ENCODE measurements around the gene GALE. TPM values are rescaled to one million over a fixed set of nuclear protein-coding genes. Genes with fewer than 3 reads are reported as not detected.
"Not testable (repeated sequence)": the region's sequence is repeated elsewhere in the genome, so short reads cannot be mapped to it uniquely, and the experiment has no call there.

Gene GALE
- total RNA-seq, 1 donor from 2014 or later, result 15.9 TPM

DNA sequence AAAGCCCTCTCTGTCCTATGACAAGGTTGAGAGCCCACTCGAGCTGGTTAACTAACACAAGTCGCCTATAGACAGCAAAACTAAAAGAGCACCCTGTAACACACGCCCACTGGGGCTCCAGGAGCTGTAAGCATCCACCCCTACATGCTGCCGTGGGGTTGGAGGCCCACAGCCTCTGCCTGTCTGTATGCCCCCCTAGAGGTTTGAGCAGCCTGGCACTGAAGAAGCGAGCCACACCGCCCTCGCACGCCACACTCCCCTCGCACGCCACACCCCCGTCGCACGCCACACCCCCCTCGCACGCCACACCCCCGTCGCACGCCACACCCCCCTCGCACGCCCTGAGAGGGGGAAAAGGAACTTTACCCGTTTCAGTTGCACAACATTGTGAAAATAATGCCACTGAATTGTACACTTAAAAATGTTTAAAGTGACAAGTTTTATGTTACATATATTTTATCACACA lies 37.9 kb upstream of the GALE start:
- Mint-ChIP-seq H3K4me1 (peaks cover 10% of the 10 kb centered on the region), H3K36me3 (ENCODE audit: low read depth) (no peaks in the 10 kb centered on the region), H3K27ac (peak overlapping the region; percentile 63), H3K27me3 (no peaks in the 10 kb centered on the region), H3K9me3 (no peaks in the 10 kb centered on the region), H3K4me3 (peak overlapping the region; percentile 76)
- CTCF ChIA-PET, result interaction anchor here (2.3 kb wide), 1 partner anchor 27 kb away, joined by 7 read pairs; no protein-coding TSS in a partner anchor
- peak; percentile 100 for ATAC-seq (ENCODE audit: low read depth)
- peak; percentile 70 for DNase-seq
- intact Hi-C loops (cut with micrococcal nuclease), result loop anchor here (1.0 to 2.0 kb wide), 6 partner anchors 13 to 75 kb away; partner anchors contain the start of genes CNR2, FUCA1, HMGCL and PITHD1
- POLR2A ChIA-PET, result interaction anchor here (0.6 to 2.1 kb wide), 7 partner anchors 13 to 336 kb away, joined by 3 to 23 read pairs (median 8); partner anchors contain the start of genes CNR2 and HMGCL
- TF ChIP-seq, protein P1, sequence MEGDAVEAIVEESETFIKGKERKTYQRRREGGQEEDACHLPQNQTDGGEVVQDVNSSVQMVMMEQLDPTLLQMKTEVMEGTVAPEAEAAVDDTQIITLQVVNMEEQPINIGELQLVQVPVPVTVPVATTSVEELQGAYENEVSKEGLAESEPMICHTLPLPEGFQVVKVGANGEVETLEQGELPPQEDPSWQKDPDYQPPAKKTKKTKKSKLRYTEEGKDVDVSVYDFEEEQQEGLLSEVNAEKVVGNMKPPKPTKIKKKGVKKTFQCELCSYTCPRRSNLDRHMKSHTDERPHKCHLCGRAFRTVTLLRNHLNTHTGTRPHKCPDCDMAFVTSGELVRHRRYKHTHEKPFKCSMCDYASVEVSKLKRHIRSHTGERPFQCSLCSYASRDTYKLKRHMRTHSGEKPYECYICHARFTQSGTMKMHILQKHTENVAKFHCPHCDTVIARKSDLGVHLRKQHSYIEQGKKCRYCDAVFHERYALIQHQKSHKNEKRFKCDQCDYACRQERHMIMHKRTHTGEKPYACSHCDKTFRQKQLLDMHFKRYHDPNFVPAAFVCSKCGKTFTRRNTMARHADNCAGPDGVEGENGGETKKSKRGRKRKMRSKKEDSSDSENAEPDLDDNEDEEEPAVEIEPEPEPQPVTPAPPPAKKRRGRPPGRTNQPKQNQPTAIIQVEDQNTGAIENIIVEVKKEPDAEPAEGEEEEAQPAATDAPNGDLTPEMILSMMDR (IDR thresholded peaks at IDR 0.05), result no peak

DNA sequence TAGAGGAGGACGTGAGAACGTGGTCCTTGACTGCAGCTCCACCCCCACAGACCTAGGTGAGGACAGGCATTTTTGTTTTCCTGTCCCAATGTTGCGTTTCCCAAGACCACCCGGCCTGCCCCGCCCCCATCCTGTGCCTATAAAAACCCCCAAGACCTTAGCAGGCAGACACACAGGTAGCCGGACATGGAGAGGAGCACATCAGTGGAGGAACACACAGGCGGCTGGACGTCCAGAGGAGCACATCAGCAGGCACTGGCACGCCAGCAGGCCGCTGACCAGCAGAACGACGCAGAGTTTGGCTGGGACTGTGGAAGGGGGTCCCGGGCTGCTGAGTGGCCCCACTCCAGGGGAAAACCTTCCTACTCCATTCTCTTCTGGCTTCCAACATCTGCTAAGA lies 37.4 kb upstream of the GALE start:
- Mint-ChIP-seq H3K4me3 (peak overlapping the region; percentile 76), H3K4me1 (peaks cover 10% of the 10 kb centered on the region), H3K27ac (peak overlapping the region; percentile 63), H3K36me3 (ENCODE audit: low read depth) (no peaks in the 10 kb centered on the region), H3K27me3 (no peaks in the 10 kb centered on the region), H3K9me3 (no peaks in the 10 kb centered on the region)
- ChIA-PET CTCF (interaction anchor here (2.3 kb wide), 1 partner anchor 27 kb away, joined by 7 read pairs; no protein-coding TSS in a partner anchor), POLR2A (interaction anchor here (0.5 to 2.1 kb wide), 5 partner anchors 13 to 323 kb away, joined by 3 to 23 read pairs (median 5); partner anchors contain the start of genes CNR2 and HMGCL)
- intact Hi-C loops (cut with micrococcal nuclease), result loop anchor here (1.0 to 2.0 kb wide), 6 partner anchors 13 to 75 kb away; partner anchors contain the start of genes CNR2, FUCA1, HMGCL and PITHD1
- DNase-seq, result peak; percentile 16
- TF ChIP-seq, protein P1 (IDR thresholded peaks at IDR 0.05), result no peak
- no peak for ATAC-seq (ENCODE audit: low read depth)

DNA sequence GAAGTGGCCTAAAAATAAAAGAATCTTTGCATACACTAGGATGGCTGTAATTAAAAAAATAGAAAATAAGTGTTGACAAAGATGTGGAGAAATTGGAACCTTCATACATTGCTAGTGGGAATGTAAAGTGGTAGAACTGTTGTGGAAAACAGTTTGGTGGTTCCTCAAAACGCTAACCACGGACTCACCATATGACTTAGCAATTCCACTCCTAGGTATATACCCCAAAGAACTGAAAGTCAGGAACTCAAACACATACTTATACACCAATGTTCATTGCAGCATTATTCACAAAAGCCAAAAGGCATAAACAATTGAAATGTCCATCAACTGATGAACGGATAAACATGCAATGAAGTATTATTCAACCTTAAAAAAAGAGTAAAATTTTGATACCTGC lies 35.5 kb upstream of the GALE start:
- POLR2A ChIA-PET, result no interaction called here

DNA sequence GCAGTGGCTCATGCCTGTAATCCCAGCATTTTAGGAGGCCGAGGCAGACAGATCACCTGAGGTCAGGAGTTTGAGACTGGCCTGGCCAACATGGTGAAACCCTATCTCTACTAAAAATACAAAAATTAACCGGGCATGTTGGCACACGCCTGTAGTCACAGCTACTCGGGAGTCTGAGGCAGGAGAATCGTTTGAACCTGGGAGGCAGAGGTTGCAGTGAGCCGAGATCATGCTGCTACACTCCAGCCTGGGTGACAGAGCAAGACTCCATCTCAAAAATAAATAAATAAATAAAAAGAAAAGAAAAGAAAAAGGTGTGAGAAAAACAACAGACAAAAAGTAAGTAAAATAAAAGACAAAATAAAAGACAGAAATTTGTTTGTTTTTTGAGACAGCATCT lies 33.6 kb upstream of the GALE start:
- intact Hi-C loops (cut with micrococcal nuclease); CTCF ChIA-PET; POLR2A ChIA-PET; H3K36me3 Mint-ChIP-seq (ENCODE audit: low read depth); H3K9me3 Mint-ChIP-seq; DNase-seq; H3K4me3 Mint-ChIP-seq; H3K27me3 Mint-ChIP-seq; H3K4me1 Mint-ChIP-seq; H3K27ac Mint-ChIP-seq; ATAC-seq (ENCODE audit: low read depth): not testable (repeated sequence)

More for the DNA sequence above, 35.5 kb upstream of the GALE start:
- intact Hi-C loops (cut with micrococcal nuclease), result no loop called here
- H3K36me3 Mint-ChIP-seq (ENCODE audit: low read depth), result no peaks in the 10 kb centered on the region
- no peaks in the 10 kb centered on the region for H3K9me3 Mint-ChIP-seq
- no peaks in the 10 kb centered on the region for H3K27me3 Mint-ChIP-seq
- no peak for DNase-seq
- TF ChIP-seq, protein P1 (IDR thresholded peaks at IDR 0.05), result no peak
- ATAC-seq (ENCODE audit: low read depth), result no peak
- CTCF ChIA-PET, result no interaction called here
- no peak overlapping the region for H3K4me3 Mint-ChIP-seq
- peaks cover 10% of the 10 kb centered on the region for H3K4me1 Mint-ChIP-seq
- no peak overlapping the region for H3K27ac Mint-ChIP-seq

DNA sequence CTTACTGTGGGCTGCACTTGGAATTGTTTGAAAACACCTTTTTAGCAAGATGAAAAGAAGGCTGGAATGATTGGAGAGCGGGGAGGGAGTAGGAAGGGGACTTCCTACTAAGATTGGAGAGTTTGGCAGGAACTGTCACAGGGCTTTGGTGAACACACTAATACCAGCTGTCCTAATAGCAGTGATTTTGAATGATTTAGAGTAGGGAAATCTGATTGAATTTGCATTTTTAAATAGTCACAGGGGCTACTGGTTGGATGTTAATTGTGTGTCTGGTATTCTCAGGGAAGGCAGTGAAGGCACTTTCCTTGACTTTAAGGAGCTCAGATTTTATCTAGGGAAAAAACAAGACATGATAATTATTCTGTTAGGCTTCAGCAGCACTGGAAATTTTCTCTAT lies 27.2 kb upstream of the GALE start:
- Mint-ChIP-seq H3K9me3 (no peaks in the 10 kb centered on the region), H3K4me3 (peak overlapping the region; percentile 16), H3K4me1 (peaks cover 20% of the 10 kb centered on the region), H3K27ac (no peak overlapping the region), H3K36me3 (ENCODE audit: low read depth) (peaks cover 5% of the 10 kb centered on the region), H3K27me3 (no peaks in the 10 kb centered on the region)
- intact Hi-C loops (cut with micrococcal nuclease), result no loop called here
- TF ChIP-seq, protein P1 (IDR thresholded peaks at IDR 0.05), result no peak
- ATAC-seq (ENCODE audit: low read depth) (no peak), DNase-seq (no peak)
- ChIA-PET CTCF (interaction anchor here (1.0 kb wide), 1 partner anchor 122 kb away, joined by 3 read pairs; no protein-coding TSS in a partner anchor), POLR2A (interaction anchor here (0.7 kb wide), 2 partner anchors 36 to 83 kb away, joined by 3 to 8 read pairs; no protein-coding TSS in a partner anchor)

DNA sequence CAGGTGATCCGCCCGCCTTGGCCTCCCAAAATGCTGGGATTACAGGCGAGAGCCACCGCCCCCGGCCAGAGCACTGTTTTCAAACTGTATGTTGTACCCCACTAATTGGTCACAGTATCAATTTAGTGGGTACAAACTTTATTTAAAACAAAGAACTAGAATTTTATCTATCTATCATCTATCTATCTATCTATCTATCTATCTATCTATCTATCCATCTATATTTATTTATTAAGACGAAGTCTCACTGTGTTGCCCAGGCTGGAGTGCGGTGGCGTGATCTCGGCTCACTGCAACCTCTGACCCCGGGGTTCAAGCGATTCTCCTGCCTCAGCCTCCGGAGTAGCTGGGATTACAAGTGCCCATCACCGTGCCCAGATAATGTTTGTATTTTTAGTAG lies 26.0 kb upstream of the GALE start:
- H3K27ac Mint-ChIP-seq; H3K27me3 Mint-ChIP-seq; DNase-seq; H3K36me3 Mint-ChIP-seq (ENCODE audit: low read depth); H3K9me3 Mint-ChIP-seq; intact Hi-C loops (cut with micrococcal nuclease); CTCF ChIA-PET; ATAC-seq (ENCODE audit: low read depth): not testable (repeated sequence)
- H3K4me3 Mint-ChIP-seq, result peak overlapping the region; percentile 96
- peaks cover 20% of the 10 kb centered on the region for H3K4me1 Mint-ChIP-seq
- POLR2A ChIA-PET, result interaction anchor here (0.6 to 3.8 kb wide), 3 partner anchors 26 to 155 kb away, joined by 3 to 43 read pairs (median 27); partner anchors contain the start of gene GALE
